Measurements from ENCODE around the gene LRRIQ4.

GRCh38 chr3:169781209-169781855, 31.3 kb upstream of the LRRIQ4 start:
- TF ChIP-seq CTCF (conservative IDR thresholded peaks at IDR 0.05 in 1 of 2, IDR thresholded peaks at IDR 0.05 in 1 of 2; ENCODE audit: extremely low read depth in 1 of 2, insufficient read depth in 1 of 2, low read depth in 1 of 2, low read length in 2 of 2) = no peak
- no peak for TF ChIP-seq EZH2 (IDR thresholded peaks at IDR 0.05; ENCODE audit: borderline replicate concordance, low read length)

Data from mammary epithelial cell (primary cell).